ENCODE data around the gene USP6NL. TPM values are rescaled to one million over a fixed set of nuclear protein-coding genes. Genes with fewer than 3 reads are reported as not detected.

USP6NL gene
- total and polyA plus RNA-seq, 2 of the 8 experiments (the other 6 are each of a cell fraction or from before 2014, with no cell fraction given) = 10.9 to 28.8 TPM

DNA sequence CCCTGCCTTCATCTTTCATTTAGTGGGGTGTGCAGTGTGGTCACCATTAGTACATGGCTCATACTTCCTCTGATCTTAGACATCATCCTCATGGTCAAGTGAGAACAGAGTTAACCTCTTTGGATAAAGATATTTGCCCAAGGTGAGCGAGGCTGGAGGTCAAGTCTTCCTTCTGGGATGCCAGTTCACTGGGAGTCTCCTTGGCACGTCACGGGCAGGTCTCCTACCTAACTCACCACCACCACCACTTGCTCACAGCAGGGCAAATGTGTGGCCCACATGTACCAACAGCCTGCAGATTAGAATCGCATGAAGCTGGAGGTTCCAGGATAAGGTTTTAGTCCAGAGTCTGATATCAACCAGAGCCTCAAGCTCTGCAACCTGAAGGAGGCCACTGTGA, 164.6 kb downstream of the USP6NL start:
- H3K27me3 ChIP-seq (replicated peaks in 1 of 4; ENCODE audit: control insufficient read depth in 3 of 4, extremely low read depth in 1 of 4, insufficient read depth in 3 of 4, low read length in 3 of 4) = 0 out of 7 replicates have a peak, but pooled peaks cover 0 to 2% (median 0%) of the 10 kb centered on the region in 4 experiments
- no peak overlapping the region; the same call in 1 of the 2 replicates for H3K18ac ChIP-seq (ENCODE audit: extremely low read depth, low read length)
- H2BK5ac ChIP-seq (ENCODE audit: low read depth, low read length) = no peak overlapping the region
- H3K9me3 ChIP-seq (ENCODE audit: insufficient read depth in 2 of 2, low read depth in 1 of 2, low read length in 1 of 2) = no peaks in the 10 kb centered on the region
- H3K23ac ChIP-seq (ENCODE audit: insufficient read length) = no peak overlapping the region
- FAIRE-seq = no peak
- no peak overlapping the region for H3K9ac ChIP-seq (replicated peaks in 1 of 4; ENCODE audit: extremely low read depth in 1 of 4, low read depth in 3 of 4, low read length in 3 of 4)
- H3K4me3 ChIP-seq (ENCODE audit: extremely low read depth in 1 of 4, insufficient read depth in 2 of 4, low read depth in 3 of 4, low read length in 4 of 4) = no peak overlapping the region
- no peaks in the 10 kb centered on the region for H4K20me1 ChIP-seq (replicated peaks in 1 of 2; ENCODE audit: control insufficient read depth in 1 of 2, insufficient read depth in 2 of 2, low read length in 2 of 2)
- H4K8ac ChIP-seq (ENCODE audit: extremely low read depth, insufficient read depth, low read length) = no peak overlapping the region
- H3K4me2 ChIP-seq (ENCODE audit: insufficient read depth in 1 of 2, low read depth in 2 of 2, low read length in 2 of 2) = no peak overlapping the region
- H4K91ac ChIP-seq (replicated peaks; ENCODE audit: insufficient read length, low read length) = no peak overlapping the region
- H3K4me1 ChIP-seq (replicated peaks in 1 of 4; ENCODE audit: control insufficient read depth in 3 of 4, insufficient read depth in 4 of 4, low read length in 3 of 4) = peaks cover 0 to 15% (median 1%) of the 10 kb centered on the region in 4 experiments; a peak in 3 of 7 replicates
- no peak overlapping the region for H3K4ac ChIP-seq (replicated peaks; ENCODE audit: insufficient read length, low read depth, low read length)
- H2BK20ac ChIP-seq (ENCODE audit: low read length) = no peak overlapping the region
- H3K14ac ChIP-seq (ENCODE audit: insufficient read length) = no peak overlapping the region
- no peak overlapping the region for H4K5ac ChIP-seq (ENCODE audit: insufficient read length, low read depth, low read length)
- H2BK120ac ChIP-seq (replicated peaks; ENCODE audit: low read depth, low read length) = no peak overlapping the region
- WGBS, 2 experiments (ENCODE audit: extremely low coverage in 1 of 2, insufficient coverage in 1 of 2, insufficient read length in 1 of 2, insufficient replicate concordance in 2 of 2, low coverage in 1 of 2, low lambda C conversion rate in 2 of 2, missing lambda C conversion rate in 1 of 2) = 87% methylated on average over 4 of the region's 4 CpGs; no CpG with 5 or more reads in 1 of the 2 experiments
- peak overlapping the region; percentile 43; the same call in 1 of the 2 replicates for H2BK12ac ChIP-seq (ENCODE audit: low read depth, low read length)
- no peak overlapping the region for H2AK5ac ChIP-seq (ENCODE audit: low read depth, low read length)
- ChIA-PET POLR2A (ENCODE audit: partially characterized antibody) (no interaction called here), CTCF (ENCODE audit: partially characterized antibody) (interaction anchor here (1.1 to 2.2 kb wide), 11 partner anchors 10 to 337 kb away, joined by 3 to 9 read pairs (median 4); no protein-coding TSS in a partner anchor)
- H2BK15ac ChIP-seq (ENCODE audit: low read length) = peak overlapping the region; percentile 61; the same call in 1 of the 2 replicates
- H3K27ac ChIP-seq (ENCODE audit: low read depth, low read length) = no peak overlapping the region
- H3K56ac ChIP-seq (replicated peaks; ENCODE audit: insufficient read length, low read depth, low read length) = no peak overlapping the region
- no peaks in the 10 kb centered on the region for H3K79me1 ChIP-seq (ENCODE audit: low read depth, low read length)
- H2AFZ ChIP-seq (ENCODE audit: low read length) = no peak overlapping the region
- no peak for DNase-seq (ENCODE audit: low read depth in 1 of 2, low spot score in 2 of 2)
- H3K79me2 ChIP-seq (ENCODE audit: control insufficient read depth in 1 of 2, insufficient read depth in 2 of 2, low read length in 2 of 2) = no peaks in the 10 kb centered on the region
- H3K23me2 ChIP-seq (ENCODE audit: low read depth, low read length) = no peaks in the 10 kb centered on the region
- no peak for TF ChIP-seq EZH2 (IDR thresholded peaks at IDR 0.05; ENCODE audit: low read depth, low read length, severe bottlenecking)
- no peak for TF ChIP-seq POLR2A (IDR thresholded peaks at IDR 0.05; ENCODE audit: control extremely low read depth in 1 of 2, low read depth in 2 of 2, low read length in 2 of 2)
- no peak for TF ChIP-seq PHF8 (conservative IDR thresholded peaks at IDR 0.05; ENCODE audit: low read depth, low read length)
- TF ChIP-seq SUZ12 (IDR thresholded peaks at IDR 0.05; ENCODE audit: low read length) = no peak
- TF ChIP-seq RBBP5 (IDR thresholded peaks at IDR 0.05; ENCODE audit: borderline replicate concordance, low read depth, low read length) = no peak
- no peak for TF ChIP-seq CBX8 (IDR thresholded peaks at IDR 0.05; ENCODE audit: borderline replicate concordance, low read depth, low read length)
- TF ChIP-seq RAD21 (IDR thresholded peaks at IDR 0.05 in 1 of 2, conservative IDR thresholded peaks at IDR 0.05 in 1 of 2; ENCODE audit: low read depth in 2 of 2, low read length in 2 of 2) = no peak
- no peaks in the 10 kb centered on the region for H3K36me3 ChIP-seq (ENCODE audit: control insufficient read depth in 2 of 4, insufficient read depth in 4 of 4, low read length in 3 of 4)
